ENCODE data around the gene HIVEP1.

DNA sequence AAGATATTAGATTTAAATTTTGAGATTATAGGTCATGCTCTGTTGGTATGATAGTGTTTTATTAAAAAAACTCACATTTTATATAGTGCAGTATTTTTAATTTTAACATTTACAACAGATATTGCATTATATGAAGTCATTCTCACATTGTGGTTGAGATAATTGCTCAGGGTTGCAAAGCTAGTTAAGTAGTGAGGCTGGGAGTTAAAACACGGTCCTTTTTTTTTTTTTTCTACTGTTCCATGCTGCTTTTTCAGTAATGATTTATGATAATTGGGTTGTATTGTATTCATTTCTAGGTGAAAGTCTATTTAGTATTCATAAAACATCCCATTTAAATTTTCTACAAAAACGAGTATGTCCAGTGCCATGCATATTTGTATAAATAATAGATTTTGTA, 160.5 kb downstream of the HIVEP1 start:
- TF ChIP-seq CTCF (IDR thresholded peaks at IDR 0.05) (no peak), POLR2A (IDR thresholded peaks at IDR 0.05) (no peak)

All from testis (tissue), 2 donors.